ENCODE measurements around the gene IRF3.

IRF3 gene

GRCh38 chr19:49665351-49666119 is at the start of gene IRF3, which contains the start of gene BCL2L12:
Gene IRF3, minus strand, starts transcription at chr19:49665857. Its CDS starts 1,019 bp downstream, at chr19:49664838.
Gene BCL2L12, plus strand, starts transcription at chr19:49665933. Its CDS starts 760 bp downstream, at chr19:49666693.
- peak; percentile 98 for DNase-seq (ENCODE audit: low read depth in 1 of 2, low spot score in 1 of 2)

GRCh38 chr19:49713236-49713845 is 47.7 kb upstream of the IRF3 start:
- DNase-seq (ENCODE audit: low read depth in 1 of 2, low spot score in 1 of 2) = no peak

- no peak for DNase-seq (ENCODE audit: low read depth in 1 of 2, low spot score in 1 of 2)
Measured at GRCh38 chr19:49712397-49712859, 46.8 kb upstream of the IRF3 start.

GRCh38 chr19:49710372-49710951 is 44.8 kb upstream of the IRF3 start:
- DNase-seq (ENCODE audit: low read depth in 1 of 2, low spot score in 1 of 2) = no peak

- DNase-seq (ENCODE audit: low read depth in 1 of 2, low spot score in 1 of 2) = no peak
Measured at GRCh38 chr19:49705919-49706318, 40.3 kb upstream of the IRF3 start.

- no peak for DNase-seq (ENCODE audit: low read depth in 1 of 2, low spot score in 1 of 2)
Measured at GRCh38 chr19:49704888-49705642, 39.4 kb upstream of the IRF3 start.

GRCh38 chr19:49701271-49701786 is 35.7 kb upstream of the IRF3 start:
- DNase-seq (ENCODE audit: low read depth in 1 of 2, low spot score in 1 of 2) = no peak

- DNase-seq (ENCODE audit: low read depth in 1 of 2, low spot score in 1 of 2) = no peak
Measured at GRCh38 chr19:49700563-49700962, 34.9 kb upstream of the IRF3 start.

- DNase-seq (ENCODE audit: low read depth in 1 of 2, low spot score in 1 of 2) = no peak
Measured at GRCh38 chr19:49699364-49699763, 33.7 kb upstream of the IRF3 start.

- DNase-seq (ENCODE audit: low read depth in 1 of 2, low spot score in 1 of 2) = no peak
Measured at GRCh38 chr19:49696865-49697264, 31.2 kb upstream of the IRF3 start.

- DNase-seq (ENCODE audit: low read depth in 1 of 2, low spot score in 1 of 2) = no peak
Measured at GRCh38 chr19:49696115-49696514, 30.5 kb upstream of the IRF3 start.

- no peak for DNase-seq (ENCODE audit: low read depth in 1 of 2, low spot score in 1 of 2)
Measured at GRCh38 chr19:49692147-49692506, 26.5 kb upstream of the IRF3 start.

- no peak for DNase-seq (ENCODE audit: low read depth in 1 of 2, low spot score in 1 of 2)
Measured at GRCh38 chr19:49691243-49692146, 25.8 kb upstream of the IRF3 start.

GRCh38 chr19:49690656-49691242 is 25.1 kb upstream of the IRF3 start, which contains the start of gene CPT1C:
Gene CPT1C, plus strand, starts transcription at chr19:49691116. Its CDS starts 1,137 bp downstream, at chr19:49692253.
- peak in 1 of 2 donors; percentile 42 for DNase-seq (ENCODE audit: low read depth in 1 of 2, low spot score in 1 of 2)

- DNase-seq (ENCODE audit: low read depth in 1 of 2, low spot score in 1 of 2) = no peak
Measured at GRCh38 chr19:49690079-49690655, 24.5 kb upstream of the IRF3 start.

GRCh38 chr19:49689133-49690078 is 23.7 kb upstream of the IRF3 start, which contains the start of gene ADM5:
Gene ADM5, plus strand, starts transcription at chr19:49689594. Its CDS starts 244 bp downstream, at chr19:49689838.
- no peak for DNase-seq (ENCODE audit: low read depth in 1 of 2, low spot score in 1 of 2)

GRCh38 chr19:49688531-49689132 is 23.0 kb upstream of the IRF3 start:
- DNase-seq (ENCODE audit: low read depth in 1 of 2, low spot score in 1 of 2) = no peak

All from stimulated activated CD4-positive, alpha-beta T cell treated with anti-CD3 and anti-CD28 coated beads, Interleukin-15, amount 100 ng/mL, for 1 hour (primary cell).